Measurements from ENCODE around the gene FRMD4B.
A peak's percentile ranks its signal among the peaks of the same experiment; 100 is the strongest.

The FRMD4B gene

DNA sequence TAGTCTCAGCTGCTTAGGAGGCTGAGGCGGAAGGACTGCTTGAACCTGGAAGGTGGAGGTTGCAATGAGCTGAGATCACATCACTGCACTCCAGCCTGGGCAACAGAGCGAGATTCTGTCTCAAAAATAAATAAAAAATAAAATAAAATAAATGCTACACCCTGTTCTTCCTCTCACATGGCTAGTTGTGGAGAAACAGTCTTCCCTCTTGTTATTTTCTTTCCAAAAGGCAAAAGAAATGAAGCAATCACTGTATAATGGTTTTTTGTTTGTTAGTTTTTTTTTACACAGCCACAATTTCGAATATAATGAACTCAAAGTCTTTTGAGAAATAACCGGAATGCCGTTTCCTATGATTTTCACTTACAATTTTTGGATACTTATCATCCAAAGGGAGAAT, 4.9 kb upstream of the FRMD4B start:
- Histone ChIP-seq H3K4me3 (no peak overlapping the region), H3K4me1 (no peaks in the 10 kb centered on the region; the same call in 1 of the 2 replicates), H3K9me3 (no peaks in the 10 kb centered on the region), H3K27me3 (ENCODE audit: low read depth) (no peaks in the 10 kb centered on the region), H3K36me3 (replicated peaks) (no peaks in the 10 kb centered on the region)
- DNase-seq (ENCODE audit: low spot score in 2 of 2), result no peak
- in situ Hi-C loops (cut with MboI; ENCODE audit: low sequenced_read_pairs), result no loop called here

DNA sequence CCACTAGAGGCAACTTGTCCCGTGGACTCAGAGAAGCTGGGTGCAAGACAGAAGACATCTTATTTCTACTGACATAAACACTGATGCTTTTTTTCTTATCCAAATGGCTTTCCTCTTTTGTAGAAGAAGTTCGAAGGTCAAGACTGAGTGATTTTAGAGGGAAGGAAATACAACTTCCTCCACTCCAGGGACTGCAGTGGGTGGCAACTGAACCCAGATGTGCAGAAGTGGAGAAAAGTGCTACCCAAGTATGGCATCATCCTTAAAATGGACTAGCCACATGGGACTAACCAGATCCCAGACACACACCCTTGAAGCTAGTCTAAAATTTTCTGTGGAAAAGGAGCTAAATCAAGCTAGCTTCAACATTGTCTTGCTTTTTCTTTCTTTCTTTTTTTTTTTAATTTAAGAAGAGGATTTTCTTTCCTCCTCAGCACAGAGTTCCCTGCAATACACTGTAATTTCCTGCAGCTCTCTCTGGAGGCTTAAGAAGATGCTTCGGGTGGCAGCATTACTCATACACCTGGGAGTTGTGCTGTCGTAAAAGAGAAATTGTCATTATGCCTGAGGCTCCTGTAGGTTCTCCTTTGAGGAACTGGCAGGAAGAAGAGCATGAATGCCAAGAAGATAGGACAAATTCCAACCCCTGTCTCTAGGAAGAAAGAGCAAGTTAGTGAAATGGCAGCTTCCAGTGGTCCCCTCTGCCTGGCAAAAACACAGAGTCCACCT, 3.8 kb upstream of the FRMD4B start:
- H3K9me3 ChIP-seq, result no peaks in the 10 kb centered on the region
- no peaks in the 10 kb centered on the region for H3K27me3 ChIP-seq (ENCODE audit: low read depth)
- no peak overlapping the region for H3K4me3 ChIP-seq
- in situ Hi-C loops (cut with MboI; ENCODE audit: low sequenced_read_pairs), result no loop called here
- H3K4me1 ChIP-seq, result peaks cover 6% of the 10 kb centered on the region; the same call in 1 of the 2 replicates
- no peaks in the 10 kb centered on the region for H3K36me3 ChIP-seq (replicated peaks)
- no peak for DNase-seq (ENCODE audit: low spot score in 2 of 2)

DNA sequence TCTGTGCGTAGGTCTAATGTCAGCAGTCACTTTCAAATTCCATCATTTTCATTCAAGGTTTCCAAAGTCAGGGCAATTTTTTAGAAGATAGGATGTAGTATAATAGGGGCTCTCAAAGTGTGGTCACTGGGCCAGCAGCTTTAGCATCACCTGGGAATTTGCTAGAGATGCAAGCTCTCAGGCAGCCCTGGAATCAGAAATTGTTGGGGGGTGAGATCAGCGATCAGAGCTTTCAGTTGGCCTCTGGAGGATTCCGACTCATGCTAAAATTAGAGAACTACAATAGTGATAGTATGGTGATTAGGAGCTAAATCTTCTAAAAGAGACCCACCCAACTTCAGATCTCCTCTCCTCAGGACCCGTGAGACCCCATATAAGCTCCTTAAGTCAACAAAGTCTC, 2.4 kb upstream of the FRMD4B start:
- Histone ChIP-seq H3K4me3 (no peak overlapping the region), H3K27me3 (ENCODE audit: low read depth) (no peaks in the 10 kb centered on the region), H3K9me3 (no peaks in the 10 kb centered on the region), H3K36me3 (replicated peaks) (no peaks in the 10 kb centered on the region), H3K4me1 (peaks cover 9% of the 10 kb centered on the region; the same call in 1 of the 2 replicates)
- in situ Hi-C loops (cut with MboI; ENCODE audit: low sequenced_read_pairs), result no loop called here
- no peak for DNase-seq (ENCODE audit: low spot score in 2 of 2)

DNA sequence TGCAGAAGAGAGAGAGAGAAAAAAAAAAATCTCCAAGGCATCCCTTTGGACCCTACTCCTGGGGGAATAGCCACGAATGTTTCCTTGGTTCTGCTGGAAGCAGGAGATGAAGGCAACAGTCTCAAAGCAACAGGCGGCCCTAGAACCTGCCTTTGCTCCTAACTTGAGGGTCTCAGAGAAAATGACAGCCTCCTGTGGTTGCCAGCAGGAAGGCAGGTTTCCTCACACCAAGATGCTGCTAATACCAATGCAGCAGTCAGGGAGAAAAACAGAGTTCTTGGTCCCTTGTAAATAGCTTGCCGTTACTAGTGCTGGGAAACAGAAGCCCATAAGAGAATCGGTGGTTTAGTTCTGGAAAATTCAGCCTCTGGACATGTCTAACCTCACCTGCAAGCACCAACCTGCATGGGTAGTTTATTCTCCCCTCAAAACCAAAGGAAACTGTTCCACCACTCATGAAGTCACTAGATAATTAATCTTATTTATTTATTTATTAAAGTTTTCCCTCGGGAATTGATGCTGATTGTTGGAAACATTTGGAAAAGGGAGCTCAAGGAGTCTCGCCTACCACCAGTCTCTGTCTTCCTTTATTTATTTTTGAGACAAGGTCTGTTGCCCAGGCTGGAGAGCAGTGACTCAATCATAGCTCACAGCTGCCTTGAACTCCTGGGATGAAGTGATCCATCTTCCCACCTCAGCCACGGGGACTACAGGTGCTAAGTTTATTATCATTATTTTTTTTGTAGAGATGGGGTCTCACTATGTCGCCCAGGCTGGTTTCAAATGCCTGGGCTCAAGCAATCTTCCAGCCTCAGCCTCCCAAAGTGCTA, 883 bp upstream of the FRMD4B start:
- peak overlapping the region; percentile 39 for H3K4me3 ChIP-seq
- in situ Hi-C loops (cut with MboI; ENCODE audit: low sequenced_read_pairs), result no loop called here
- DNase-seq (ENCODE audit: low spot score in 2 of 2), result peak; percentile 16 to 32
- H3K27me3 ChIP-seq (ENCODE audit: low read depth), result no peaks in the 10 kb centered on the region
- H3K9me3 ChIP-seq, result no peaks in the 10 kb centered on the region
- peaks cover 9% of the 10 kb centered on the region; the same call in 1 of the 2 replicates for H3K4me1 ChIP-seq
- no peaks in the 10 kb centered on the region for H3K36me3 ChIP-seq (replicated peaks)

DNA sequence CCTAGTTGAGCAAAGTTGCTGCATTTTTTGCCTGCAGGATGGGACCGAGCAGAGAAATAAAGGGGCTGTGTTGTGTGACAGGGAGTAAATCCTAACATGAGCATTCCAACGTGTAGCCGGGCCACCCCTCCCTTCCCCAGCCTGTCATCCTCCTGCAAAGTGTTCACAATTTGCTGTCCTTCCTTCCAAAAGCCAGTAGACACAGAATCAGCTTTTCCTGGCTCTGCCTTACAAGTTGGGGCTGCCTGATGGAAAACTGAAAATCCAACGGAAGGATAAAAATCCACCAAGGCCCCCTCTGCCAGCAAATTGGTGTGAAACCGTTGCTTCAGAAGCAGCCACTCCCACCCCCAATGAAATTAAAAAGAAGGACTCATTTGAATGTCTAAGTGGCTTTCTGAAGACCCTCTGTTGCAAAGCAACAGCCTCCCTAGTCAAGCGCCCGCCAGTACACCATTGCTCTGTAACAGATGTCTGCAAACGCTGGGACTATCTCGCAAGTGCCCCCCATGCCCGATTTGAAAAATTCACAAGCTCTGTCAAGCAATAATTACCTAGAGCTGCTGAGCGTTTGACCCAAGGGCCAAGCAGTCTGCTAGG, 665 bp downstream of the FRMD4B start:
- in situ Hi-C loops (cut with MboI; ENCODE audit: low sequenced_read_pairs), result no loop called here
- DNase-seq (ENCODE audit: low spot score in 2 of 2), result peak; percentile 13 to 39
- Histone ChIP-seq H3K9me3 (no peaks in the 10 kb centered on the region), H3K36me3 (replicated peaks) (no peaks in the 10 kb centered on the region), H3K4me3 (peak overlapping the region; percentile 39), H3K27me3 (ENCODE audit: low read depth) (no peaks in the 10 kb centered on the region), H3K4me1 (peaks cover 9% of the 10 kb centered on the region; the same call in 1 of the 2 replicates)

DNA sequence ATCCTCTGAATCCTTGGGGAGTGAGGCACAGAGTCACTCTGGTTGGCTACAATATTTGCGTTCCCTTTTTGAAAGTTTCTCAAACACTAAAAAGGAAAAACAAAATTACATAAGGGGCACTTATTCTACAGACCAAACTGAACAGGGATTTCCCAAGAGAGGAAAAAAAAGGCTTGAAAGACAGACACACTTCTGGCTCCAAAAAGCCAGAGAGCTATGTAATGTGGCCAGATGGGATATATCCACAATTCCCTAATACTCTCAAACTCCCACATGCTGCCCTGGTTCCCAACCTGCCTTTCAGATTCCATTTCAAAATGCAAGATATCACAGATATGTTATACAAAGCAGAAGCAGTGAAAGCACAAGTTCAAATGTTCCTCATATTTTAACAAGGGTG, 1.6 kb downstream of the FRMD4B start:
- no peaks in the 10 kb centered on the region for H3K27me3 ChIP-seq (ENCODE audit: low read depth)
- DNase-seq (ENCODE audit: low spot score in 2 of 2), result no peak
- no peaks in the 10 kb centered on the region for H3K36me3 ChIP-seq (replicated peaks)
- no peak overlapping the region for H3K4me3 ChIP-seq
- no peaks in the 10 kb centered on the region for H3K9me3 ChIP-seq
- H3K4me1 ChIP-seq, result peaks cover 9% of the 10 kb centered on the region; the same call in 1 of the 2 replicates
- in situ Hi-C loops (cut with MboI; ENCODE audit: low sequenced_read_pairs), result no loop called here

DNA sequence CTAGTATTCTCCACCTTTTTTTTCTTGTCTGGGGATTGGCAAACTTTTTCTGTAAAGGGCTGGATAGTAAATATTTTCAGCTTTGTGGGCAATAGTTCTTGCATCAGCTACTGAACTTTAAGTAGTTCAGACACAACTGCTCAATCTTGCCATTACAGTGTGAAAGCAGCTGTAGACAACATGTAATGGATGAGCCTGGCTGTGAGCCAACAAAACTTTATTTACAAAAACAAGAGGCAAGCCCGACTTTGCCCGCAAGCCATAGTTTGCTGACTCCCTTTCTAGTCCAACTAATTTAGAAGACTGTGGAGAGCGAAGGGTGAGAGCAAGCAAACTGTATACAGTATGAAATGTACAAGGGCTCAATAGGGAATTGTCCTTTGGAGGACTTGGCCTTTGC, 6.2 kb downstream of the FRMD4B start:
- Histone ChIP-seq H3K9me3 (no peaks in the 10 kb centered on the region), H3K36me3 (replicated peaks) (no peaks in the 10 kb centered on the region), H3K27me3 (ENCODE audit: low read depth) (no peaks in the 10 kb centered on the region), H3K4me1 (peaks cover 3% of the 10 kb centered on the region; the same call in 1 of the 2 replicates), H3K4me3 (no peak overlapping the region)
- no peak for DNase-seq (ENCODE audit: low spot score in 2 of 2)
- in situ Hi-C loops (cut with MboI; ENCODE audit: low sequenced_read_pairs), result no loop called here

DNA sequence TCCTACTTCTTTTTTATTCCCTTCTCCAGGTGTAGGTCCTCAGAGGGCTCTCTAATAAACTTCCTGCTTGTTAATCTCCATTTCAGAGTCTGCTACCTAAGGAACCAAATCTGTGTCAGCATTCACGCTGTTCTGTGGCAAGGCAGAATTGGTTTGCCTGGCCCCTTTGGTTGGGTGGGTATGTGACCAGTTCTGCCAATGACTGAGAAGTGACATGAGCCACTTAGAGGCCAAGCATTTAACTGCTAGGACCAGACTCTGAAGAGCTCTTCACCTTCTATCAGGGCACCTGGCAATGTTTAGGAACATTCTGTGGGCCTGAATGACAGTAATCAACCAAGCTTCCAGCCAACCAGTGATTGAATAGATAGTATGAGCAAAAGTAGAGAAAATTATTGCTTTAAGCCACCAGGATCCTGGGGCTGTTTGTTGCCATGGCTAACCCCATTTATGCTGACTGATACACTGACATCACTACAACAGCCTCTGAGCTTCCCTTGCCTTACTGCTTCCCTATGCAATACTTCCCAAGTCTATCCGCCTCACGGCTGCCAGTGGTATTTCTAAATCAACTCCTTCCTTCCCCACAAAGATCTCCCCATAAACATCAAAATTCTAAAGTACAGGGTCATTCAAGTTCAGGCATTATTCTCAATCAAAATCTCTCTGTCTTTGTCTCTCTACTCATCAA, 7.6 kb downstream of the FRMD4B start:
- DNase-seq (ENCODE audit: low spot score in 2 of 2), result no peak
- H3K4me1 ChIP-seq, result no peaks in the 10 kb centered on the region
- no peaks in the 10 kb centered on the region for H3K27me3 ChIP-seq (ENCODE audit: low read depth)
- no peaks in the 10 kb centered on the region for H3K36me3 ChIP-seq (replicated peaks)
- no peak overlapping the region for H3K4me3 ChIP-seq
- H3K9me3 ChIP-seq, result no peaks in the 10 kb centered on the region
- in situ Hi-C loops (cut with MboI; ENCODE audit: low sequenced_read_pairs), result no loop called here

DNA sequence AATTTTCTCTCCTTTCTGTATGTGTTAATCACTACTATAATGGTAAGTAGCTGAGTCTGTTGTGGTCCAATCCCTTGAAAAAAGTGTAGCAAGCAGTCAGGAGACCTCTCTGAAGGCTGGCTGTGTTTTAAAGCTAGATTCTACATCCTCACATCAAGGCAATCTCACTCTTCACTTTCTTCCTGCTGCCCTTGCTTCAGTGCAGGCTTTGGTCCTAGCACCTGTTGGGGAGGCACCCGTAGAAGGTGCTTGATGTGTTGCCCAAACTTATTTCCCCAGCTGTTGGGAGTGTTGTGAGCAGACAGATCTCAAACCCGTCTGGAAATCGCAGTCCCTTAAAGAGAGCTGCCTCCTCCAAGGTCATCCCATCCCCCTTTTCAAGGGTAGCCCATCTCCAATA, 8.6 kb downstream of the FRMD4B start:
- no peaks in the 10 kb centered on the region for H3K9me3 ChIP-seq
- H3K36me3 ChIP-seq (replicated peaks), result no peaks in the 10 kb centered on the region
- no peaks in the 10 kb centered on the region for H3K4me1 ChIP-seq
- no peak for DNase-seq (ENCODE audit: low spot score in 2 of 2)
- in situ Hi-C loops (cut with MboI; ENCODE audit: low sequenced_read_pairs), result no loop called here
- no peaks in the 10 kb centered on the region for H3K27me3 ChIP-seq (ENCODE audit: low read depth)
- H3K4me3 ChIP-seq, result no peak overlapping the region

DNA sequence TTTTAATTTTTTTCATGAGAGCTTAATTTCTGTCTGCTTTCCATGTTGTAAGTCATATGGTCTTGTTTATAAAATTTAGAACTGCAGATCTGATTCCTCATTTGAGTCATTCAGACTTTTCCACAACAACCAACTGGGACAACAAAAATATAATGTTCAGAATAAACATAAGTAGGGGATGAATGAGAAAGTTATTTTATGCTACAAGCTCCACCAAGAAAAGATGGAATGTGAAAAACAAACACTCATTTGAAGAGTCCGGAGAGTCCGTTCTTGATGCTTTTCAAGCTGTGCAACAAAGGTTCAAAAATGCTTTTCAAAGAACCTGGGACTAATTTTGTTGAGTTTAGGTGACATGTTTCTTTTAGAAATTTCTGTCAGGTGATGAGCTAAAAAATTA, 9.2 kb downstream of the FRMD4B start:
- H3K4me1 ChIP-seq, result no peaks in the 10 kb centered on the region
- H3K36me3 ChIP-seq (replicated peaks), result no peaks in the 10 kb centered on the region
- no peak for DNase-seq (ENCODE audit: low spot score in 2 of 2)
- H3K9me3 ChIP-seq, result no peaks in the 10 kb centered on the region
- no peak overlapping the region for H3K4me3 ChIP-seq
- H3K27me3 ChIP-seq (ENCODE audit: low read depth), result no peaks in the 10 kb centered on the region
- in situ Hi-C loops (cut with MboI; ENCODE audit: low sequenced_read_pairs), result no loop called here

DNA sequence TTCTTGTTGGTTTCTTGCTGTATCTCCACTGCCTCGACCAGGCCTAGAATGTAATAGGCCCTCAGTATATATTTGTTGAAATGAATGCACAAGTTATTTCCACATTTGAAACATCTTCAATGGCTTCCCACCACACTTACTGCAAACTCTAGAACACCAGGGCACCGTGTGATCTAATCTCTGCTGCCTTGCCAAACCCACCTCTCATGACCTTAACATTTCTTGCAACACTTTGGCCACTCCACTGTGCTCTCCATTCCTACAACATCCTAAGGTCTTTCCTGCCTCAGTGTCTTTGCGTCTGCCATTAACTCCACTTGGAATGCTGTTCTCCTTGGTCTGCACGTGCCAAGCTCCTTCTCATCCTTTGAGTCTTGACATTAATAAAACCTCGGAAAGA, 14.1 kb downstream of the FRMD4B start:
- H3K4me3 ChIP-seq, result no peak overlapping the region
- no peaks in the 10 kb centered on the region for H3K9me3 ChIP-seq
- no peaks in the 10 kb centered on the region for H3K27me3 ChIP-seq (ENCODE audit: low read depth)
- in situ Hi-C loops (cut with MboI; ENCODE audit: low sequenced_read_pairs), result no loop called here
- H3K36me3 ChIP-seq (replicated peaks), result no peaks in the 10 kb centered on the region
- no peaks in the 10 kb centered on the region for H3K4me1 ChIP-seq
- no peak for DNase-seq (ENCODE audit: low spot score in 2 of 2)

DNA sequence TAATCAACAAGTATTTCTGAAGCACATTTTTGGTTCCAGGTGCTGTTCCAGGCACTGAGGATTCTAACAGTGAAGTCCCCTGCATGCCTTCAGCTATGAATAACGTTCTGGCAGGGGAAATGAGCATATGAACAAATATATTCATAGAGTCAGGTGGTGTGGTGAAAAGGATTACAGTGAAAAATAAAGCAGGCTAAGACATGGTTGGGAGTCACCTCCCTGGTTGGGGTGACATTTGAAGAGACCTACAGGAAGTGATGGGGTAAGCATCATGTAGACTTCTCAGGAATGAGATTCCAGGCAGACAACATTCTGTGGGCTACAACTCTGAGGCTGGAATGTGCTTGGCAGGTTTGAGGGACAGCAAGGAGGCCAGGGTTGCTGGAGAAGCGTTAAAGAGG, 15.0 kb downstream of the FRMD4B start:
- no peak overlapping the region for H3K4me3 ChIP-seq
- in situ Hi-C loops (cut with MboI; ENCODE audit: low sequenced_read_pairs), result no loop called here
- H3K9me3 ChIP-seq, result no peaks in the 10 kb centered on the region
- DNase-seq (ENCODE audit: low spot score in 2 of 2), result no peak
- no peaks in the 10 kb centered on the region for H3K27me3 ChIP-seq (ENCODE audit: low read depth)
- H3K36me3 ChIP-seq (replicated peaks), result no peaks in the 10 kb centered on the region
- no peaks in the 10 kb centered on the region for H3K4me1 ChIP-seq

DNA sequence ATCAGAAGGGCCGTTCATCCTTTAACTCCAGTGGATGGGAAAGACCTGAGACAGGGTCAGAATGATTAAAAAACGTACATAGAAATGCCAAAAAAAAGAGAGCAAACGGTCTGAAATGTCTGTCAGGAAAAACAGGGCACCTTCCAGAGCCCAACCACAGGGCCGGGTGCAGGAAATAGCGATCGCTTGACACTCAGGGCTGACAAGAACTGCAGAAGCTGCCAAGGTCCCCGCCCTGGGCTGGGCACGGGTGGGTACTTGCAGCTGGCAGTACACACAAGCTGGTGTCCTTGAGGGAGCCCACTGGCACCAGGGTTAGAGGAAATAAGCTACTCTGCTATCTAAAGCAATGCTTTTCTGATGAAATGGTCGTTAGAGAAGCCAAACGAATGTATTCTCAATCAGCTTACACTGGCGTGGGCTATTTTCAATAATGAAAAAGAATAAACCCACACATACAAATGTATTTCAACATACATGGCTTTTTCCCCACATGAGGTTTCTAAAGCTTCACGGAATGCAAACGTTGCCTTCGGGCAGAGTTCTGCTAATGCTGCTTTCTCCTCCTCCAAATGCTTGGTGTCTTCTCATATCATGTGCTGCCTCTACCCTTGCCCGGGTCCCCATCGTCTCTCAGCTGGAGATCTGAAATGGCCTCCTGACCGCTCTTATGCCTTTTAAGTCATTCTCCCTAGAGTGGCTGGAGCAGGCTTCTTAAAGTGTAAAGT, 15.6 kb downstream of the FRMD4B start:
- DNase-seq (ENCODE audit: low spot score in 2 of 2), result no peak
- Histone ChIP-seq H3K27me3 (ENCODE audit: low read depth) (no peaks in the 10 kb centered on the region), H3K4me3 (no peak overlapping the region), H3K9me3 (no peaks in the 10 kb centered on the region), H3K36me3 (replicated peaks) (no peaks in the 10 kb centered on the region), H3K4me1 (no peaks in the 10 kb centered on the region)
- in situ Hi-C loops (cut with MboI; ENCODE audit: low sequenced_read_pairs), result no loop called here

Data from HAP-1 (cell line).